ENCODE measurements around the gene HDC. TPM values are rescaled to one million over a fixed set of nuclear protein-coding genes. Genes with fewer than 3 reads are reported as not detected.

Gene HDC
- polyA plus RNA-seq, 1 donor (not counting 4 experiments of a cell fraction or from before 2014, with no cell fraction given), result not detected

- Histone ChIP-seq H3K4me2 (ENCODE audit: control insufficient read depth, extremely low read depth, insufficient read depth, low read depth, low read length) (no peak overlapping the region), H3K4me1 (ENCODE audit: control insufficient read depth, extremely low read depth, insufficient read depth, low read length) (peaks cover 10% of the 10 kb centered on the region), H3K4me3 (ENCODE audit: control insufficient read depth in 2 of 3, extremely low read depth in 1 of 3, insufficient read depth in 2 of 3, low read depth in 1 of 3, low read length in 3 of 3) (no peak overlapping the region), H4K20me1 (ENCODE audit: control insufficient read depth, extremely low read depth, insufficient read depth, low read length) (no peaks in the 10 kb centered on the region), H3K9me3 (ENCODE audit: control insufficient read depth, low read depth, low read length) (no peaks in the 10 kb centered on the region), H3K27ac (ENCODE audit: control insufficient read depth, insufficient read depth, low read length) (no peak overlapping the region), H3K79me2 (ENCODE audit: control insufficient read depth, insufficient read depth, low read length) (no peaks in the 10 kb centered on the region), H3K9me1 (ENCODE audit: control insufficient read depth, extremely low read depth, insufficient read depth, low read length) (no peaks in the 10 kb centered on the region), H3K36me3 (ENCODE audit: control insufficient read depth in 2 of 2, extremely low read depth in 1 of 2, insufficient read depth in 2 of 2, low read length in 2 of 2) (no peaks in the 10 kb centered on the region), H3K27me3 (ENCODE audit: control insufficient read depth, extremely low read depth, insufficient read depth, low read length) (no peaks in the 10 kb centered on the region), H2AFZ (ENCODE audit: control insufficient read depth, low read length) (no peak overlapping the region), H3K9ac (ENCODE audit: control insufficient read depth, extremely low read depth, insufficient read depth, low read length) (no peak overlapping the region)
- no peak for DNase-seq (ENCODE audit: low read depth, low spot score)
- no peak for TF ChIP-seq CTCF (optimal IDR thresholded peaks at IDR 0.05 in 1 of 3, IDR thresholded peaks at IDR 0.05 in 1 of 3, conservative IDR thresholded peaks at IDR 0.05 in 1 of 3; ENCODE audit: extremely low read depth in 1 of 3, insufficient read depth in 2 of 3, low read length in 3 of 3)
- TF ChIP-seq EZH2 (IDR thresholded peaks at IDR 0.05; ENCODE audit: low read length), result no peak
- no peak for FAIRE-seq
- dilution Hi-C loops (cut with MboI; ENCODE audit: extremely low pct_ligation_motif_present, low sequenced_read_pairs), result no loop called here
These were observed 20.4 kb downstream of the HDC start for GRCh38 chr15:50244959-50245624.

GRCh38 chr15:50244153-50244552 lies 21.4 kb downstream of the HDC start:
- no peaks in the 10 kb centered on the region for H3K79me2 ChIP-seq (ENCODE audit: control insufficient read depth, insufficient read depth, low read length)
- peaks cover 10% of the 10 kb centered on the region for H3K4me1 ChIP-seq (ENCODE audit: control insufficient read depth, extremely low read depth, insufficient read depth, low read length)
- no peaks in the 10 kb centered on the region for H3K36me3 ChIP-seq (ENCODE audit: control insufficient read depth in 2 of 2, extremely low read depth in 1 of 2, insufficient read depth in 2 of 2, low read length in 2 of 2)
- no peak overlapping the region for H3K4me2 ChIP-seq (ENCODE audit: control insufficient read depth, extremely low read depth, insufficient read depth, low read depth, low read length)
- FAIRE-seq (no peak), DNase-seq (ENCODE audit: low read depth, low spot score) (no peak)
- H3K27me3 ChIP-seq (ENCODE audit: control insufficient read depth, extremely low read depth, insufficient read depth, low read length), result no peaks in the 10 kb centered on the region
- no peak overlapping the region for H3K27ac ChIP-seq (ENCODE audit: control insufficient read depth, insufficient read depth, low read length)
- no peaks in the 10 kb centered on the region for H3K9me3 ChIP-seq (ENCODE audit: control insufficient read depth, low read depth, low read length)
- no peak overlapping the region for H2AFZ ChIP-seq (ENCODE audit: control insufficient read depth, low read length)
- no peaks in the 10 kb centered on the region for H4K20me1 ChIP-seq (ENCODE audit: control insufficient read depth, extremely low read depth, insufficient read depth, low read length)
- no peaks in the 10 kb centered on the region for H3K9me1 ChIP-seq (ENCODE audit: control insufficient read depth, extremely low read depth, insufficient read depth, low read length)
- no peak for TF ChIP-seq EZH2 (IDR thresholded peaks at IDR 0.05; ENCODE audit: low read length)
- no peak for TF ChIP-seq CTCF (optimal IDR thresholded peaks at IDR 0.05 in 1 of 3, IDR thresholded peaks at IDR 0.05 in 1 of 3, conservative IDR thresholded peaks at IDR 0.05 in 1 of 3; ENCODE audit: extremely low read depth in 1 of 3, insufficient read depth in 2 of 3, low read length in 3 of 3)
- H3K4me3 ChIP-seq (ENCODE audit: control insufficient read depth in 2 of 3, extremely low read depth in 1 of 3, insufficient read depth in 2 of 3, low read depth in 1 of 3, low read length in 3 of 3), result no peak overlapping the region
- dilution Hi-C loops (cut with MboI; ENCODE audit: extremely low pct_ligation_motif_present, low sequenced_read_pairs), result no loop called here
- H3K9ac ChIP-seq (ENCODE audit: control insufficient read depth, extremely low read depth, insufficient read depth, low read length), result no peak overlapping the region
